ENCODE measurements around the gene PPP1R2B.

Gene PPP1R2B

GRCh38 chr5:156896546-156896945, 46.5 kb downstream of the PPP1R2B start:
- TF ChIP-seq, protein P1, sequence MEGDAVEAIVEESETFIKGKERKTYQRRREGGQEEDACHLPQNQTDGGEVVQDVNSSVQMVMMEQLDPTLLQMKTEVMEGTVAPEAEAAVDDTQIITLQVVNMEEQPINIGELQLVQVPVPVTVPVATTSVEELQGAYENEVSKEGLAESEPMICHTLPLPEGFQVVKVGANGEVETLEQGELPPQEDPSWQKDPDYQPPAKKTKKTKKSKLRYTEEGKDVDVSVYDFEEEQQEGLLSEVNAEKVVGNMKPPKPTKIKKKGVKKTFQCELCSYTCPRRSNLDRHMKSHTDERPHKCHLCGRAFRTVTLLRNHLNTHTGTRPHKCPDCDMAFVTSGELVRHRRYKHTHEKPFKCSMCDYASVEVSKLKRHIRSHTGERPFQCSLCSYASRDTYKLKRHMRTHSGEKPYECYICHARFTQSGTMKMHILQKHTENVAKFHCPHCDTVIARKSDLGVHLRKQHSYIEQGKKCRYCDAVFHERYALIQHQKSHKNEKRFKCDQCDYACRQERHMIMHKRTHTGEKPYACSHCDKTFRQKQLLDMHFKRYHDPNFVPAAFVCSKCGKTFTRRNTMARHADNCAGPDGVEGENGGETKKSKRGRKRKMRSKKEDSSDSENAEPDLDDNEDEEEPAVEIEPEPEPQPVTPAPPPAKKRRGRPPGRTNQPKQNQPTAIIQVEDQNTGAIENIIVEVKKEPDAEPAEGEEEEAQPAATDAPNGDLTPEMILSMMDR (IDR thresholded peaks at IDR 0.05; ENCODE audit: low read depth, low read length): no peak

More at GRCh38 chr5:156896546-156896945, 46.5 kb downstream of the PPP1R2B start:
- no peak overlapping the region for H3K4me3 ChIP-seq (ENCODE audit: low read depth, low read length)
